ENCODE data around the gene VIPR1.

The VIPR1 gene, protein sequence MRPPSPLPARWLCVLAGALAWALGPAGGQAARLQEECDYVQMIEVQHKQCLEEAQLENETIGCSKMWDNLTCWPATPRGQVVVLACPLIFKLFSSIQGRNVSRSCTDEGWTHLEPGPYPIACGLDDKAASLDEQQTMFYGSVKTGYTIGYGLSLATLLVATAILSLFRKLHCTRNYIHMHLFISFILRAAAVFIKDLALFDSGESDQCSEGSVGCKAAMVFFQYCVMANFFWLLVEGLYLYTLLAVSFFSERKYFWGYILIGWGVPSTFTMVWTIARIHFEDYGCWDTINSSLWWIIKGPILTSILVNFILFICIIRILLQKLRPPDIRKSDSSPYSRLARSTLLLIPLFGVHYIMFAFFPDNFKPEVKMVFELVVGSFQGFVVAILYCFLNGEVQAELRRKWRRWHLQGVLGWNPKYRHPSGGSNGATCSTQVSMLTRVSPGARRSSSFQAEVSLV

DNA sequence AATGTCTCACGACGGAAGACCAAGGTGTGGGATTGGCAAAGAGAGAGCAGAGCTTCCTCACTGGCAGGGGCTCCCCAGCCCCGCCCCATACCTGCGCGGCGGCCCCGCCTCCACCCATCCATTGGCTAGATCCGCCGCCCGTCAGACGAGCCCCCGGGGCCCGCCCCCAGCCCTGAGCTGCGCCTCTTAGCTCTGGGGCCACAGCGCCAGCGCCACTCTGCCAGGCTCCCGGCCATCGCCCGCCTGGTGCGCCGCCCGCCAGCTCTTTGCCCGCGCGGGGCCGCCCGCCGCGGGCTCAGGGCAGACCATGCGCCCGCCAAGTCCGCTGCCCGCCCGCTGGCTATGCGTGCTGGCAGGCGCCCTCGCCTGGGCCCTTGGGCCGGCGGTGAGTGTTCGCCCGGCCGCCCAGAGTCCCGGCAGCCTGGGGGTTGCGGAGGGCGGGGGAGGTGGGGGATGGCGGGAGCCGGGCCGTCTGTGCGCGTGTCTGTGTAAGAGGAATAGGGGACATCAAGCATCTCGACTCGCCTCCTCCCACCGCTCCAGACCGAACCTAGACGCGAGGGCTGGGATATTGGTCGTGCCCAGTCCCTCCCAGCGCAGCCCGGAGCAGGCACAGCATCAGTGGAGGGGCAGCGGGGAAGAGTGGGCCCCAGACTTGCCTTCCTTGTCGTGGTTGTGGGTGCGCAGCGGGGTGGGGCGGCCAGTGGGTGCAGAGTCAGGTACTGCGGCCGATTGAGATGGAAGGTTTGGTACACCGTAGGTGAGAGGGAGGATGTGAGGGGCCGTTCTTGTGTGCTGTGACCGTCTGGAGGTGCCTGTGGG lies at the start of gene VIPR1:
TSS of gene VIPR1 (plus strand) at position 215 of the 822 bp plus-strand sequence. CDS start at position 308, 93 bp downstream.
- peaks cover 26% of the 10 kb centered on the region for H3K4me1 Mint-ChIP-seq
- H3K36me3 Mint-ChIP-seq (ENCODE audit: insufficient read depth), result peaks cover 8% of the 10 kb centered on the region
- ATAC-seq (replicated peaks; ENCODE audit: extremely low read depth, poor library complexity, severe bottlenecking), result peak; percentile 96
- DNase-seq (ENCODE audit: low spot score in 2 of 2), result peak; percentile 77 to 82
- peak within 1 kb of the TSS; percentile 19 for H3K27ac Mint-ChIP-seq (ENCODE audit: low read depth)
- H3K4me3 Mint-ChIP-seq, result peak within 1 kb of the TSS; percentile 88
- H3K9me3 Mint-ChIP-seq, result no peaks in the 10 kb centered on the region
- H3K27me3 Mint-ChIP-seq, result peaks cover 47% of the 10 kb centered on the region

DNA sequence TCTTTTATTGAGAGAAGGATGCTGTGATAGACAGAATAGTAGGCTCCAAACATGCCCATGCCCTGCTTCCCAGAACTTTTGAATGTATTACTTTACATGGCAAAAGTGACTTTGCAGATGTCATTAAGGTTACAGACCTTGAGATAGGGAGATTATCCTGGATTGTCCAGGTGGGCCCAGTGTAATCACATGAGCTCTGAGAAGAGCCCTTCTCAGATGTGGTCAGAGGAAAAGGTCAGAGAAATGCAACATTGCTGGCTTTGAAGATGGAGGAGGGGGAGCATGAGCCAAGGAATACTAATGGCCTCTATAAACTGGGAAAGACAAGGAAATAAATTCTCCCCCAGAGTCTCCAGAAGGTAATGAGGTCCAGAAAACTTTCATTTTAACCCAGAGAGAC lies 46.2 kb upstream of the VIPR1 start:
- ATAC-seq (replicated peaks; ENCODE audit: extremely low read depth, poor library complexity, severe bottlenecking), result no peak
- peaks cover 6% of the 10 kb centered on the region for H3K9me3 Mint-ChIP-seq
- no peak overlapping the region for H3K27ac Mint-ChIP-seq (ENCODE audit: low read depth)
- H3K4me3 Mint-ChIP-seq, result no peak overlapping the region
- H3K36me3 Mint-ChIP-seq (ENCODE audit: insufficient read depth), result no peaks in the 10 kb centered on the region
- no peaks in the 10 kb centered on the region for H3K4me1 Mint-ChIP-seq
- peaks cover 61% of the 10 kb centered on the region for H3K27me3 Mint-ChIP-seq
- no peak for DNase-seq (ENCODE audit: low spot score in 2 of 2)

GRCh38 chr3:42459151-42459550 lies 43.3 kb upstream of the VIPR1 start:
- no peak overlapping the region for H3K27ac Mint-ChIP-seq (ENCODE audit: low read depth)
- H3K27me3 Mint-ChIP-seq, result peaks cover 53% of the 10 kb centered on the region
- no peaks in the 10 kb centered on the region for H3K4me1 Mint-ChIP-seq
- no peak for DNase-seq (ENCODE audit: low spot score in 2 of 2)
- peaks cover 5% of the 10 kb centered on the region for H3K9me3 Mint-ChIP-seq
- no peaks in the 10 kb centered on the region for H3K36me3 Mint-ChIP-seq (ENCODE audit: insufficient read depth)
- no peak for ATAC-seq (replicated peaks; ENCODE audit: extremely low read depth, poor library complexity, severe bottlenecking)
- H3K4me3 Mint-ChIP-seq, result no peak overlapping the region

GRCh38 chr3:42461762-42462161 lies 40.7 kb upstream of the VIPR1 start:
- H3K27ac Mint-ChIP-seq (ENCODE audit: low read depth), result no peak overlapping the region

DNA sequence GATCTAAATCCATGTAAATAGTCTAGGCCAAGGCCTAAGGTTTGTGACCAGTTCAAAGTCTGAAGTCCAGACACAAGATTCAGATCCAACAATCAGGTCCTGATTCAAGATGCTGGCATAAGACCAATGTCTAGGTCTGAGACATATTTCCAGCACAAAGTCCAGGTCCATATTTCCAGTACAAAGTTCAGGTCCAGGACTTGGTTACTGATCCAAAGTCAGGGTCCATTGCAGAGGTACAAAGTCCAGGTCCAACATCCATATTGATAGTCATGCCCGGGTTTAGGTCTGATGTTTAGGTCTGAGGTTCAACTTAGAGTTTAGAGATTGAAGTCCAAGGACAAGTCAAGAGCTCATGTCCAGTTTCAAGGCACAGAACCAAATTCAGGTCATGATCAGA lies 39.4 kb upstream of the VIPR1 start:
- peaks cover 20% of the 10 kb centered on the region for H3K27me3 Mint-ChIP-seq
- no peak overlapping the region for H3K27ac Mint-ChIP-seq (ENCODE audit: low read depth)
- no peak for ATAC-seq (replicated peaks; ENCODE audit: extremely low read depth, poor library complexity, severe bottlenecking)

More at GRCh38 chr3:42461762-42462161, 40.7 kb upstream of the VIPR1 start:
- no peak overlapping the region for H3K4me3 Mint-ChIP-seq
- no peaks in the 10 kb centered on the region for H3K4me1 Mint-ChIP-seq
- no peak for DNase-seq (ENCODE audit: low spot score in 2 of 2)
- H3K9me3 Mint-ChIP-seq, result no peaks in the 10 kb centered on the region
- peaks cover 27% of the 10 kb centered on the region for H3K27me3 Mint-ChIP-seq
- H3K36me3 Mint-ChIP-seq (ENCODE audit: insufficient read depth), result no peaks in the 10 kb centered on the region
- no peak for ATAC-seq (replicated peaks; ENCODE audit: extremely low read depth, poor library complexity, severe bottlenecking)

DNA sequence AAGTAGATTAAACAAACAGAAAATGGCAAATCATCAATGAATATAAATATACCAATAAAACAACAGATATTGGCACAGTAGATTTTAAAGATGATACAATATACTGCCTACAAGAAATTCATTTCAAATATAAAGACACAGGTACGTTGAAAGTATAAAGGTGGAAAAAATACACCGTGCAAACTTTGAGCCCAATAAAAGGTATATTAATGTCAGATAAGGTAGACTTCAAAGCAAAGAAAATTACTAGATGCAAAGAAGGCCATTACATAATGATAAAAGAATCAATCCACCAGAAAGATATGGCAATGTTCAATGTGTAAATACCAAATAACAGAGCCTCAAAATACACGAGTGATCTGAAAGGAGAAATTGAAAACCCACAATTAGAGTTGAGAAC lies 34.3 kb upstream of the VIPR1 start:
- Mint-ChIP-seq H3K4me3 (no peak overlapping the region), H3K27ac (ENCODE audit: low read depth) (no peak overlapping the region), H3K36me3 (ENCODE audit: insufficient read depth) (no peaks in the 10 kb centered on the region), H3K27me3 (peaks cover 4% of the 10 kb centered on the region), H3K9me3 (no peaks in the 10 kb centered on the region), H3K4me1 (no peaks in the 10 kb centered on the region)
- ATAC-seq (replicated peaks; ENCODE audit: extremely low read depth, poor library complexity, severe bottlenecking), result no peak
- no peak for DNase-seq (ENCODE audit: low spot score in 2 of 2)

More for the DNA sequence above, 39.4 kb upstream of the VIPR1 start:
- DNase-seq (ENCODE audit: low spot score in 2 of 2), result no peak
- Mint-ChIP-seq H3K9me3 (no peaks in the 10 kb centered on the region), H3K4me1 (no peaks in the 10 kb centered on the region), H3K4me3 (no peak overlapping the region), H3K36me3 (ENCODE audit: insufficient read depth) (no peaks in the 10 kb centered on the region)

DNA sequence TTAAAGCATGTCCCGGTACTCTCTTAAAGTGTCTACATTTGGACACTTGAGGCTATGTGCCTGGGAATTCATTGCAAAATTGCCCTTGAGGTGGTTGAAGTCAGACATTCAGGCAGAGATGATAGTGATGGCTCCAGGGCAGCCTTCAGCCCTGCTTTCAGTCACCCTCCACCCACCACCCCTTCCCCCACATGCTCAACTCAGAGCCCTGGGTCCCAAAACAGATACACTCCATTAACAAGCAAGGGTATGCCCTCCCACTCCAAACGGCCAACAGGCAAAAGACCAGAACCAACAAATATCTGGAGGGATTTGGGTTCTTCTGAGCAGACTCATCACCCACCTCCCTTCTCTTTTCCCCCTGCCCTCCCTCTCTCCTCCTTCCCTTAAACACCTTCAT lies 29.9 kb upstream of the VIPR1 start:
- Mint-ChIP-seq H3K9me3 (no peaks in the 10 kb centered on the region), H3K27me3 (peaks cover 40% of the 10 kb centered on the region), H3K27ac (ENCODE audit: low read depth) (no peak overlapping the region), H3K36me3 (ENCODE audit: insufficient read depth) (no peaks in the 10 kb centered on the region), H3K4me1 (no peaks in the 10 kb centered on the region), H3K4me3 (no peak overlapping the region)
- no peak for ATAC-seq (replicated peaks; ENCODE audit: extremely low read depth, poor library complexity, severe bottlenecking)
- no peak for DNase-seq (ENCODE audit: low spot score in 2 of 2)

- Mint-ChIP-seq H3K4me3 (no peak overlapping the region), H3K27ac (ENCODE audit: low read depth) (no peak overlapping the region), H3K36me3 (ENCODE audit: insufficient read depth) (no peaks in the 10 kb centered on the region), H3K27me3 (peaks cover 48% of the 10 kb centered on the region), H3K9me3 (no peaks in the 10 kb centered on the region), H3K4me1 (no peaks in the 10 kb centered on the region)
- no peak for ATAC-seq (replicated peaks; ENCODE audit: extremely low read depth, poor library complexity, severe bottlenecking)
- no peak for DNase-seq (ENCODE audit: low spot score in 2 of 2)
These were observed 29.1 kb upstream of the VIPR1 start for GRCh38 chr3:42473083-42473932.

DNA sequence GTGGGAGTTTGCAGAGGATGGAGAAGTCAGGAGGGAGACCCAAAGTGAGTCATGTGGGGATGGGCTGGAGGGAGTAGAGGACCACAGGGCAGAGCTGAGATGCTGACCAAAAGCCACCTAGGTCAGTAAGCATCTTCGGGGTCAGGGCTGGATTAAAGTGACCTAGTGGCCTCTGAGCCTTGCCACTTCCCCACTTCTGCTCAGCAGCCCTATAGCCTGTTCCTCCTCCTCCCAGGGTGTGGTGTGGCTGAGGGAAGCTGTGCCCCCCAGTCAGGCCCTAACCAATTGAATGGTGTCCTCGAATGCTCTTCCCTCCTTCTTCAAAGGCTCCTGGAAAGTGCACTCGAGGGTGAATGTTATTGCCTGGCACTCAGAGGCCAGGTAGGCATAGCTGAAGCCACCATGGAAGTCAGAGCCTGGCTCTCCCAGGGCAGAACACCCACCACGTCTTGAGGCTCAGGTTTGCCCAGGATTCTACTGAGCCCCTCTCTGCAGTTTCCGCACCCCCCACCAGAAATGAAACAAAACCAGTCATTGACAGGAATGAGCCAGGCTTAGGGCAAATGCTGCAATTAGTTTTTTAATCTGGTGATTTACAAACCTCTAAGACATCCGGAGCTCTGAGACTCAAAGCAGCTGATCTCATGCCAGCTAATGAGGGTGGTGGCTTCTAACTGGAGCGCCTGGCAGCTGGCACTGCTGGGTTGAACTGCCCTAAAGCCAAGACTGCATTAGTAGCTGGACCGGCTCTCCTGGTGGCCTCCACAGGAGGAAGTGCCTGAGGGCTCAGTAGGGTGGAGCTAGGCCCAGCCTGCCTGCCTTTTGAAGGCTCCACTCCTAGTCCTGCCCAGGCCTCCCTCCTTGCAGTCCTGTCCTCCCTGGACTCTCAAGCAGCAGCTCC lies 26.0 kb upstream of the VIPR1 start:
- Mint-ChIP-seq H3K9me3 (peaks cover 17% of the 10 kb centered on the region), H3K4me1 (no peaks in the 10 kb centered on the region), H3K4me3 (no peak overlapping the region), H3K27ac (ENCODE audit: low read depth) (no peak overlapping the region), H3K36me3 (ENCODE audit: insufficient read depth) (no peaks in the 10 kb centered on the region), H3K27me3 (peaks cover 71% of the 10 kb centered on the region)
- DNase-seq (ENCODE audit: low spot score in 2 of 2), result no peak
- ATAC-seq (replicated peaks; ENCODE audit: extremely low read depth, poor library complexity, severe bottlenecking), result no peak

DNA sequence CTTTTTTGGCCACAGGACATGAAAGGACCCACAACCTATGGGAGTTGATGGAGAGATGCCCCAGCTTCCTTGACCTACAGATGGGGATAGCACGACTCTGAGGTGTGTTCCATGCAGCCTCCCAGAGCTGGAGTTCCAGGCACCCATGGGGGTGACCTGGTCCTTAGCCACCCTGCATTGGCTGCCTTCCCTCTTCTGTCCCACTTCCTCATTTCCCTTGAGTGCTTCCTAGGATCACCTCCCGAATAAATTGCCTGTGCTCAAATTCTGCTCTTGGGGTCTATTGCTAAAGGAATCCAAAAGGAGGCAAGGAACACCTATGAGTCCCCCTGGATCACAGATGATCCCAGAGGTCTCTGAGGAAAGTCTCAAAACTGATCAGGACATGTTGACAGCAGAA lies 24.7 kb upstream of the VIPR1 start:
- Mint-ChIP-seq H3K27me3 (peaks cover 83% of the 10 kb centered on the region), H3K27ac (ENCODE audit: low read depth) (no peak overlapping the region), H3K4me3 (no peak overlapping the region), H3K9me3 (peaks cover 24% of the 10 kb centered on the region), H3K4me1 (no peaks in the 10 kb centered on the region), H3K36me3 (ENCODE audit: insufficient read depth) (no peaks in the 10 kb centered on the region)
- DNase-seq (ENCODE audit: low spot score in 2 of 2) (no peak), ATAC-seq (replicated peaks; ENCODE audit: extremely low read depth, poor library complexity, severe bottlenecking) (no peak)

DNA sequence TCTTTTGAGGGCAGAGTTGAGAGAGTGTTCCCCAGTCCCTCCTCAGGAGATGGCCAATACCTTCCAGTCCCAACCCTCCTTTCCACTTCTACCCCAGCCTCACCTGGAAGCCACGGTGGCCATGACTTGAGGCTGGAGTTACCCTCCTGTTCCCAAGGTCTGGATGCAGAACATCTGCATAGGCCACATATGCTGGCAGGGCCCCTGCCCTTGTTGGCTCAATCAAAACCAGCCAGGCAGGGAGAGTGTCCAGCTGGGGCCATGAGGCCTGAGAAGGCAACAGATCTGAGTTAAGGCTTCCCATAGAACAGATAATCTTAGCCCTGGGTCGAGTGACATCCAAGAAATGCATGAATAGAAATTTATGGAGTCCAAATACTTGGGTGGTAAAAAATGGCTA lies 23.6 kb upstream of the VIPR1 start:
- Mint-ChIP-seq H3K27me3 (peaks cover 83% of the 10 kb centered on the region), H3K27ac (ENCODE audit: low read depth) (no peak overlapping the region), H3K4me1 (no peaks in the 10 kb centered on the region), H3K4me3 (no peak overlapping the region), H3K9me3 (peaks cover 24% of the 10 kb centered on the region), H3K36me3 (ENCODE audit: insufficient read depth) (no peaks in the 10 kb centered on the region)
- ATAC-seq (replicated peaks; ENCODE audit: extremely low read depth, poor library complexity, severe bottlenecking) (no peak), DNase-seq (ENCODE audit: low spot score in 2 of 2) (no peak)
